HCT116 (cell line): ENCODE data around the gene RYR2. TPM values are rescaled to one million over a fixed set of nuclear protein-coding genes. Genes with fewer than 3 reads are reported as not detected.

Experiments used
- ATAC-seq: fragments of 200-7000 bp; cut with Tn5 transposase; 2 replicates; pipeline ENCODE4 v1.9.1; 2020; ENCODE audit warnings: mild to moderate bottlenecking, moderate library complexity
- BruUV-seq: library from RNA; stranded (reverse); fragments of 400-500 nt; replicated peaks from 2 replicates; lab custom pipeline; 2021; lab: Mats Ljungman, UMichigan
- CTCF ChIA-PET: fragments of 300-600 bp; sonication (Branson Sonifier 250); formaldehyde crosslinking; loops from one replicate; lab custom pipeline; 2021; ENCODE audit warnings: antibody characterized with exemption; lab: Charles Lee
- POLR2A ChIA-PET: fragments of 300-600, 350-600 bp; sonication (Branson Sonifier 250); formaldehyde crosslinking; loops from one replicate; lab custom pipeline; 2021; ENCODE audit warnings: antibody characterized with exemption; lab: Charles Lee
- RAD21 ChIA-PET, 2 experiments: fragments of 300-600 bp; sonication (Branson Sonifier 250); formaldehyde crosslinking; loops; one replicate each; lab custom pipeline; 2023; ENCODE audit warnings: low total read pairs in 2 of 2; ENCODE audit not compliant: uncharacterized antibody in 2 of 2, unreplicated experiment in 2 of 2, low non-redundant PET in 1 of 2; lab: Charles Lee
- DNase-seq: peaks from one replicate; pipeline ENCODE4 v3.0.0-alpha.2; 2010; ENCODE audit warnings: low read depth, low spot score
- H2AFZ ChIP-seq: fragments of 200-600 bp; shearing (Covaris generic), sonication (generic); 2 replicates; pipeline ENCODE4 v1.6.1; 2017; ENCODE audit warnings: low read depth, mixed run types, mixed read lengths, antibody characterized with exemption, low read length; ENCODE audit not compliant: poor library complexity, severe bottlenecking
- H3K27ac ChIP-seq: 2 replicates; pipeline ENCODE4 v1.5.1; 2012; ENCODE audit warnings: low read depth, low read length
- H3K27me3 ChIP-seq: fragments of 200-600 bp; sonication (generic); 2 replicates; pipeline ENCODE4 v1.6.1; 2016; ENCODE audit warnings: mixed run types, low read length, mixed read lengths; ENCODE audit not compliant: insufficient read depth
- H3K36me3 ChIP-seq, 2 experiments: fragments of 200-500 bp in 1 of 2; fragments of 200-600 bp in 1 of 2; sonication (Bioruptor generic) in 1 of 2; sonication (generic) in 1 of 2; 2 replicates each; pipeline versions ENCODE4 v1.5.1 to v1.6.1; 2014 to 2016; ENCODE audit warnings: low read length in 2 of 2, inconsistent platforms in 1 of 2, mixed read lengths in 1 of 2, mixed run types in 1 of 2; ENCODE audit not compliant: insufficient read depth in 2 of 2, control insufficient read depth in 1 of 2
- H3K4me1 ChIP-seq, 2 experiments: fragments of 200-600 bp in 1 of 2; sonication (generic) in 1 of 2; 2 replicates each; pipeline versions ENCODE4 v1.5.1 to v1.6.1; 2012 to 2017; ENCODE audit warnings: low read length in 2 of 2, inconsistent platforms in 1 of 2, mild to moderate bottlenecking in 1 of 2, mixed read lengths in 1 of 2, mixed run types in 1 of 2, moderate library complexity in 1 of 2; ENCODE audit not compliant: insufficient read depth in 2 of 2, control insufficient read depth in 1 of 2
- H3K4me2 ChIP-seq: fragments of 200-600 bp; sonication (generic); 2 replicates; pipeline ENCODE4 v1.6.1; 2017; ENCODE audit warnings: mixed run types, low read length, mixed read lengths
- H3K4me3 ChIP-seq, 2 experiments: fragments of 200-600 bp in 1 of 2; sonication (generic) in 1 of 2; replicated peaks in 1 of 2; 2 replicates each; pipeline ENCODE4 v1.5.1; 2011 to 2016; ENCODE audit warnings: low read length in 2 of 2, control low read depth in 1 of 2, low read depth in 1 of 2, mild to moderate bottlenecking in 1 of 2, mixed read lengths in 1 of 2, mixed run types in 1 of 2
- H3K79me2 ChIP-seq: fragments of 200-600 bp; sonication (generic); 2 replicates; pipeline ENCODE4 v1.6.1; 2017; ENCODE audit warnings: mild to moderate bottlenecking, mixed run types, low read length, moderate library complexity, mixed read lengths; ENCODE audit not compliant: insufficient read depth
- H3K9ac ChIP-seq: fragments of 200-600 bp; sonication (generic); 2 replicates; pipeline ENCODE4 v1.6.1; 2016; ENCODE audit warnings: low read length, mixed read lengths
- H3K9me2 ChIP-seq: fragments of 200-600 bp; sonication (generic), shearing (Covaris generic); 2 replicates; pipeline ENCODE4 v1.6.1; 2017; ENCODE audit warnings: mixed run types, mild to moderate bottlenecking, moderate library complexity; ENCODE audit not compliant: insufficient read depth
- H3K9me3 ChIP-seq, 2 experiments: fragments of 200-500 bp in 1 of 2; fragments of 200-600 bp in 1 of 2; sonication (Bioruptor generic) in 1 of 2; sonication (generic) in 1 of 2; 2 replicates each; pipeline ENCODE4 v1.6.1; 2014 to 2017; ENCODE audit warnings: low read length in 2 of 2, mixed read lengths in 2 of 2, inconsistent platforms in 1 of 2, low read depth in 1 of 2, mild to moderate bottlenecking in 1 of 2, mixed run types in 1 of 2, moderate library complexity in 1 of 2; ENCODE audit not compliant: control insufficient read depth in 1 of 2, insufficient read depth in 1 of 2
- H4K20me1 ChIP-seq: fragments of 200-600 bp; sonication (generic), shearing (Covaris generic); 2 replicates; pipeline ENCODE4 v1.6.1; 2017; ENCODE audit warnings: mixed run types, mild to moderate bottlenecking, moderate library complexity; ENCODE audit not compliant: insufficient read depth
- ATF3 ChIP-seq: IDR thresholded peaks from 2 replicates; pipeline ENCODE4 v1.6.1; 2012
- EGR1 ChIP-seq: IDR thresholded peaks from 2 replicates; pipeline ENCODE4 v1.6.1; 2012; ENCODE audit warnings: low read depth
- ELF1 ChIP-seq: IDR thresholded peaks from 2 replicates; pipeline ENCODE4 v1.6.1; 2012; ENCODE audit warnings: low read depth, borderline replicate concordance
- EZH2 ChIP-seq: fragments of 200-600 bp; sonication (generic); IDR thresholded peaks from 2 replicates; pipeline ENCODE4 v1.6.1; 2017; ENCODE audit warnings: antibody characterized with exemption, mixed run types
- EZH2phosphoT487 ChIP-seq: fragments of 200-600 bp; IDR thresholded peaks from 2 replicates; pipeline ENCODE4 v1.6.1; 2018; ENCODE audit warnings: antibody characterized with exemption, borderline replicate concordance
- FOSL1 ChIP-seq: IDR thresholded peaks from 2 replicates; pipeline ENCODE4 v1.6.1; 2012; ENCODE audit warnings: low read depth
- POLR2A ChIP-seq: IDR thresholded peaks from 2 replicates; pipeline ENCODE4 v1.7.0; 2011; ENCODE audit warnings: borderline replicate concordance; ENCODE audit not compliant: insufficient read depth, insufficient read length; ENCODE audit errors: extremely low read depth
- RAD21 ChIP-seq: IDR thresholded peaks from 2 replicates; pipeline ENCODE4 v1.6.1; 2012; ENCODE audit warnings: low read depth, mild to moderate bottlenecking
- SIN3A ChIP-seq: IDR thresholded peaks from 2 replicates; pipeline ENCODE4 v1.6.1; 2012; ENCODE audit warnings: low read depth
- SP1 ChIP-seq: IDR thresholded peaks from 2 replicates; pipeline ENCODE4 v1.6.1; 2012; ENCODE audit warnings: low read depth
- SRF ChIP-seq: IDR thresholded peaks from 2 replicates; pipeline ENCODE4 v1.6.1; 2012; ENCODE audit warnings: low read depth
- TCF7L2 ChIP-seq: IDR thresholded peaks from 2 replicates; pipeline ENCODE4 v1.7.0; 2011; ENCODE audit warnings: borderline replicate concordance, inconsistent platforms; ENCODE audit not compliant: insufficient read depth, insufficient read length; ENCODE audit errors: extremely low read depth
- YY1 ChIP-seq: IDR thresholded peaks from 2 replicates; pipeline ENCODE4 v1.6.1; 2011; ENCODE audit warnings: low read length, low read depth, moderate library complexity, mild to moderate bottlenecking; ENCODE audit not compliant: insufficient replicate concordance; ENCODE audit errors: extremely low read depth
- ZFX ChIP-seq: fragments of 450-650 bp; IDR thresholded peaks from 2 replicates; pipeline ENCODE4 v1.6.1; 2017
- intact Hi-C: fragments of 100-400 bp; cut with micrococcal nuclease; formaldehyde crosslinking; loops from 2 replicates; pipeline ENCODE4 v1.10.0; 2022
- total RNA-seq: library from RNA; stranded (reverse); gene quantifications from one replicate; pipeline ENCODE4 v1.2.1, GENCODE V29; 2021; ENCODE audit not compliant: unreplicated experiment
- TF ChIP-seq, protein P1 (sequence below): IDR thresholded peaks from 2 replicates; pipeline ENCODE4 v1.6.1; 2012
- TF ChIP-seq, protein P2 (sequence below): IDR thresholded peaks from 2 replicates; pipeline ENCODE4 v1.6.1; 2011; ENCODE audit warnings: mild to moderate bottlenecking, low read length, moderate library complexity; ENCODE audit not compliant: insufficient replicate concordance; ENCODE audit errors: extremely low read depth

RYR2 gene
- total RNA-seq, 1 experiment from 2014 or later: 0.02 TPM

GRCh38 chr1:237695878-237696277 lies 653.9 kb downstream of the RYR2 start:
- Histone ChIP-seq H3K9me2 (no peaks in the 10 kb centered on the region), H4K20me1 (no peaks in the 10 kb centered on the region), H3K4me1 (no peaks in the 10 kb centered on the region), H3K4me3 (no peak overlapping the region), H3K27me3 (no peaks in the 10 kb centered on the region), H3K9ac (no peak overlapping the region), H3K36me3 (no peaks in the 10 kb centered on the region), H3K4me2 (no peak overlapping the region), H3K27ac (no peak overlapping the region), H2AFZ (no peak overlapping the region), H3K9me3 (peaks cover 0 to 18% of the 10 kb centered on the region in 2 experiments; a peak in 1 of 4 replicates), H3K79me2 (no peaks in the 10 kb centered on the region)
- no peak for ATAC-seq
- intact Hi-C loops: no loop called here
- BruUV-seq: no TSS peak
- POLR2A ChIA-PET: no interaction called here
- TF ChIP-seq SRF: no peak
- TF ChIP-seq RAD21: no peak
- no peak for TF ChIP-seq POLR2A
- no peak for TF ChIP-seq ZFX
- no peak for TF ChIP-seq TCF7L2
- TF ChIP-seq ELF1: no peak
- no peak for TF ChIP-seq YY1
- TF ChIP-seq, protein P1, sequence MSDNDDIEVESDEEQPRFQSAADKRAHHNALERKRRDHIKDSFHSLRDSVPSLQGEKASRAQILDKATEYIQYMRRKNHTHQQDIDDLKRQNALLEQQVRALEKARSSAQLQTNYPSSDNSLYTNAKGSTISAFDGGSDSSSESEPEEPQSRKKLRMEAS: no peak
- no peak for TF ChIP-seq ATF3
- TF ChIP-seq EZH2phosphoT487: no peak
- no peak for TF ChIP-seq EGR1
- TF ChIP-seq FOSL1: no peak
- no peak for TF ChIP-seq EZH2
- TF ChIP-seq, protein P2, sequence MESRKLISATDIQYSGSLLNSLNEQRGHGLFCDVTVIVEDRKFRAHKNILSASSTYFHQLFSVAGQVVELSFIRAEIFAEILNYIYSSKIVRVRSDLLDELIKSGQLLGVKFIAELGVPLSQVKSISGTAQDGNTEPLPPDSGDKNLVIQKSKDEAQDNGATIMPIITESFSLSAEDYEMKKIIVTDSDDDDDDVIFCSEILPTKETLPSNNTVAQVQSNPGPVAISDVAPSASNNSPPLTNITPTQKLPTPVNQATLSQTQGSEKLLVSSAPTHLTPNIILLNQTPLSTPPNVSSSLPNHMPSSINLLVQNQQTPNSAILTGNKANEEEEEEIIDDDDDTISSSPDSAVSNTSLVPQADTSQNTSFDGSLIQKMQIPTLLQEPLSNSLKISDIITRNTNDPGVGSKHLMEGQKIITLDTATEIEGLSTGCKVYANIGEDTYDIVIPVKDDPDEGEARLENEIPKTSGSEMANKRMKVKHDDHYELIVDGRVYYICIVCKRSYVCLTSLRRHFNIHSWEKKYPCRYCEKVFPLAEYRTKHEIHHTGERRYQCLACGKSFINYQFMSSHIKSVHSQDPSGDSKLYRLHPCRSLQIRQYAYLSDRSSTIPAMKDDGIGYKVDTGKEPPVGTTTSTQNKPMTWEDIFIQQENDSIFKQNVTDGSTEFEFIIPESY: no peak
- TF ChIP-seq SIN3A: no peak
- no peak for TF ChIP-seq SP1
- CTCF ChIA-PET: no interaction called here
- no peak for DNase-seq
- RAD21 ChIA-PET: no interaction called here
